Activated CD8-positive, alpha-beta memory T cell treated with anti-CD3 and anti-CD28 coated beads for 4 hours (primary cell): Measurements from ENCODE around the gene MYEF2.

Experiments
- DNase-seq, 2 donors: peaks; one replicate each; pipeline ENCODE4 v3.0.0-alpha.2; 2020; ENCODE audit warnings: low read depth in 2 of 2

The MYEF2 gene

GRCh38 chr15:48145923-48146322 is 32.2 kb downstream of the MYEF2 start:
- no peak for DNase-seq

DNA sequence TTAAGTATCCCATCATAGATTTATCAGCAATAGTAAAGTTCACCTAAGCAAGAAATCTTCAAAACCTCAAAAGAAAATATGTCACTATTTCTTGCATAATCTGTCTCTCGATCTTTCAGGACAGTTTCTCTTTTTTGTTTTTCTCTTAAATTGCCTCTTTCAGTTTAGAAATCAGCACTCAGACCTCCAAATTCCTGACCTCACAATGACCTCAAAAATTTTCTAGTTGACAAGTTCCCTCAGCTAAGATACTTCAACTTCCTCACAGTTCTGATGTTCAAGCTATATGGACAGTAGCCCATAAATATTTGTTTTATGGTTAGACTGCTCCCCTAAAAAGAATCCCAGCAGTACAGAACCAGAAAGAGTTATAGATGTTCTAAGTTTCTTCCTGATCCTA is 33.2 kb downstream of the MYEF2 start:
- no peak for DNase-seq

DNA sequence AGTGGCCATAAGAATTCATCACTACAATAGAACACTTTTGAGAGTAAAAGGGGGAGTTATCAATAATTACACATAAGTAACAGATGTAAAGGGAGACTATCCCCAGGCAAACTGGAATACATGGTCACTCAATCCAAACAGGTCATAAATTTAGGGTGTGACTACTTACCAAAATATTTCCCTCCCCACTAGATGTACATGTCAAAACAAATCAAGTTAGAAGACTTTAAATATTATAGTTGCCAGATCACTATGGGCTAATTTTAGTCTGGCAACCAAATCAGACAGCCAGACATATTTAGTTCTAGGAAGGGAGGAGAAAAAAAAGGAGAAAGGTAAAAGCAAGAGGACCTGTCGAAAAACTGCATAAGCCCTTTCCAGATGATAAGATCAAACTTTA is 34.2 kb downstream of the MYEF2 start:
- DNase-seq: no peak

DNA sequence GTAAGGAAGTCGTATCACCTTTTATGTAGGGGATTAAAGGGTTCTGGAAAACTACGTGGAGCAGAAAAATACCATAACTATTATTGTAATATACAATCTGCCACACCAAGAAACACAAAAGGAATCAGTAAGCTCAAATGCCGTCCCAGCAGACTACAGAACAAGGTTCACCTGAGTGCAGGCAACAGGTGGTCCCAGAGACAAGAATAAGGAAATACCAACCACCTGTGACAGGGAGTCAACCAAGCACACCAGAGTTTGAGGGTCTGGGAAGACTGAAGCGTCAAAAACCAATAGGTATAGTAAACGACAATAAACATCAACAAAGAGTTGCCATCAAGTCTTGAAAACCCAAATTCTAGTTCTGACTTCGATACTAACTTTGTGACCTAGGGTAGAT is 45.2 kb downstream of the MYEF2 start:
- no peak for DNase-seq

GRCh38 chr15:48131324-48131723 is 46.8 kb downstream of the MYEF2 start:
- no peak for DNase-seq

DNA sequence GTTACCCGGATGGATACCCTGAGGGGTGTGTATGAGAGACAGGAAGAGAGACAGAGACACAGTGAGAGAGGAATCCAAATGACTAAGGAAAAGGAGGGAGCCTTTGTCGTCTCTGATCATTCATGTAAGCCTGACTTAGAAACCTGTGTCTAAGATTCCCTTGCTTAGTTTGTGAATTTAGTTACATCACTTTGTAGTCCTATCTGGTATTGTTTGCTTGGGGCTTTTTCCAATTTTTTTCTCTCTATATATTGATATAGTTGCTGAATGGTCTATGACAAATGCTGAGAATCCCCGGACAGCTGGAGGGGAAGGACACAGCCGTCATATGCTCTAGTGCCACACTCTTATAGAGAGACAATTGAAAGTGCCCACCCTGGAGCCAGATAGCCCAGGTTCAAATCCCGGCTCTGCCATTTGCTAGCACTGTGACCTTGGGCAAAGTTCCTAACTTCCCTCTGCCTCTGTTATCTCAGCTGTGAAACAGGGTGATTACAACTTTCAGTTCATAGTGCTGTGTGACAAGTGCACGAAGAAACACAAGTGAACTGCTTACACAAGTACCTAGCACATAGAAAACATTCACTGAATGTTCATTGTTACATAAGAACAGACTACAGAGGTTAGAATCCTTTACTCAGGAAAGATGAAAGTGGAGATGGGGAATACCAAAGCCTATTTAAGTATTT is 51.3 kb downstream of the MYEF2 start:
- no peak for DNase-seq

DNA sequence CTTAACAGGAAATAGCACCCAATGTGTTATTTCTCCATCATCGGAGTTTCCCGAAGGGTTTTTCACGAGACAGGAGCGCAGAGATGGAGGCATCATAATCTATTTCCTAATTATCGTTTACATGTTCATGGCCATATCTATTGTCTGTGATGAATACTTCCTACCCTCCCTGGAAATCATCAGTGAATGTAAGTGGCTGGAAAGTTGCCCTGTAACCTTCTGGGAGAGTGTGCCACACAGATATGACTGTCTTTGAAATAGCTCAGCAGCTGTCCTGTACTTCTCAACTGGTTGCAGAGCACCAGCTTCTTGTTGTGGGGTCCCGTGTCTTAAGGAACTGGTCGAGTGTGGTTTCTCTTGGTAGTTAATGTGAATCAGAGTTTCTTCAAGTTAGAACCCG is 56.2 kb downstream of the MYEF2 start:
- DNase-seq: no peak

GRCh38 chr15:48120745-48121144 is 57.4 kb downstream of the MYEF2 start, which contains the start of gene SLC24A5:
SLC24A5 (plus strand) TSS chr15:48120990; CDS start chr15:48121045, 55 bp downstream.
- no peak for DNase-seq

GRCh38 chr15:48119277-48119676 is 58.8 kb downstream of the MYEF2 start:
- no peak for DNase-seq

DNA sequence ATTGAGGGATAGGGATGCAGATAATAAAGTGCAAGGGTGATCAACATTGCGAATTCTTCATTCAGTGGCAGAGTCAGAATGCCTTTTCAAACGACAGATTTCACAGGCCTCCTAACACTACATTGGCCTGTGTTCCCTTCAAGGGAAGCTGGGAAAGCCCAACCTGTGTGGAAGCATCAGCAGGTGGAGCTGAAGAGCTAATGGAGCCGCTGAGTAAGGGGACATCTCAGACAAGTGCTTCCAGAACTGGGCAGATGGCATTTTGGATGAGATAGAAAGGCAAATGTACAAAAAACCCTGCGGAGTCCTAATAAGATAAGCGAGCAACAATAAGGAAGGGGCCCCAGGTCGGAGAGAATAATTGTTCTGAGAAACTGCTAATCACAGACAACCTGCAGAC is 65.9 kb downstream of the MYEF2 start:
- DNase-seq: no peak

GRCh38 chr15:48109856-48110531 is 68.1 kb downstream of the MYEF2 start:
- no peak for DNase-seq

GRCh38 chr15:48109212-48109611 is 68.9 kb downstream of the MYEF2 start:
- DNase-seq: no peak

DNA sequence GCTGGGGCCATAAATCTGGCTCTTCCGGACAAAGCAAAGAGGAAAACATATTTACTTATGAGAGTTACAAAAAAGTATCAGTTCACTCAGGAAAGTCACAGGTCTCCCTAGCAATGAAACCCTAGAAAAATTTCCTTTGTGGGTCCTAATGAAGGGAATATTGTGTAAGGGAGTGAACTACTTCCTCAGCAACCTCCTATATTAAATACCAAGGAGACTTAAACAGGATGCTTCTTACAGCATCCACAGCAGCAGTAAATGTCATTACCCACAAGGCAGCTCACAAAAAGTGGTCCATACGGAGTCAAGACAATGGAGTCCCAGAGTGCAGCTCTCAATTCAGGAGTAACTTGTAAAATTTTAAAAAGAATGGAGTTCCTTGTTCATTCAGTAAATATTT is 72.2 kb downstream of the MYEF2 start:
- DNase-seq: no peak

- DNase-seq: no peak
Measured at GRCh38 chr15:48103647-48104046, 74.4 kb downstream of the MYEF2 start.

DNA sequence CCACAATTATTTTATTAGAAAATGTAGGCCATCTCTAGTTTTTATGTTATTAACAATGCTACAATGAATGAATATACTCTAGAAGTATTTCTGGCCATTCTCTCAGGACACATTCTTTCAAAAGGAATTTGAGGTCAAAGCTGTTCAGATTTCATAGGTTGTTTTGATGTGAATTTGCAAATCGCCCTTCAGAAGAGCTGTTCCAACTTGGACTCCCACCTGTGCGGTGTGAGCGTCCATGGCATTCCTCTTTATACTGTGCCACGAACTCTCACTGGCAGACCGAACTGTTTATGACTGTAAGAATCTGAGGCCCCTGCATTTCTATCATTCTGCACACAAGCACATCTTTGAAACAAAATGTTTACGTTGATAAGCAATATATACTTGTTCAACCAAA is 75.9 kb downstream of the MYEF2 start:
- no peak for DNase-seq

DNA sequence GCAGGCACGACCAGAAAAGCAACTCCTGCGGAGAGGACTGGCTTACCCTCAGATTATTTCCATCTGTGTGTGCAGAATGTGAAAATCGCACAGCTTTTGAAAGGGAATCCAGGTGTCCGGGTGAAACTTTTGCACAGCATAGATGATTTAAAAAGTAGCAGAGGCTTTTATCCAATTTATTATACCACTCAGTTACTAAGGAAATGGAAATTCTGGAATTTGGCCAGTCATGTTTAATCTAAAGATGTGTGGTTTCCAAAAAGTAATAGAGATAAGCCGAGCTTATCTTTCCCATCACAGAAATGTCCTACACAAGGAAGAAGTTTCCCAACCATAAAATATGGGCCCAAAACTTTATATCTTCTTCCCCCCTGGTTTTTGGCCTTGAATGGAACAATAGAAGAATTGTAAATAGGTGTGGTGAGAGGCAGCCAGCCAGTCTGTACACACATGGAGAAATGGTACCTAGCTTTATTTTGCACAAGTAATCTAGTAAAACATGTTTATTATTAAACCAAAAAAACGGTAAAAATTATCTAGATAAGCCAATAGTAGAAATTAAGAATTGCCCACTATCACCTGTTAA is 76.6 kb downstream of the MYEF2 start:
- DNase-seq: no peak

GRCh38 chr15:48097264-48097663 is 80.8 kb downstream of the MYEF2 start:
- DNase-seq: no peak

- DNase-seq: no peak
Measured at GRCh38 chr15:48096813-48097212, 81.3 kb downstream of the MYEF2 start.

- no peak for DNase-seq
Measured at GRCh38 chr15:48096355-48096786, 81.7 kb downstream of the MYEF2 start.

GRCh38 chr15:48091522-48091921 is 86.6 kb downstream of the MYEF2 start:
- no peak for DNase-seq

DNA sequence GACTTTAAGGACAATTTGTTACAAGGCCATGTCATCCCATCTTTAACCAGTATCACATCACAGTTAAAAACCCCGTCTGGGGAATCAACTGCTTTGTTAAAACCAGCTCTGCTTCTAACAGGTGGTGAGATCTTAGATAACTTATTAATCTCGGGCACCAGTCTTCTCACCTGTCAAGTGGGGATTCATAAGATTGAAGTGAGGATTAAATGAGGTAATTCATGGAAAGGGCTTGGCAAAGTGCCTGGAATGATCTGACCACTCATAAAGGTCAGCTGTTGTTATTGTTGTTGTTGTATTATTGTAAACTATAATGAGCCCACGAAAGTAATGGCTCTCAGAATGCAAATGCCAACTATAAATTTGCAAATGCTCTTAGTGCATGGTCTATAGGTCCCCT is 87.4 kb downstream of the MYEF2 start:
- DNase-seq: no peak

DNA sequence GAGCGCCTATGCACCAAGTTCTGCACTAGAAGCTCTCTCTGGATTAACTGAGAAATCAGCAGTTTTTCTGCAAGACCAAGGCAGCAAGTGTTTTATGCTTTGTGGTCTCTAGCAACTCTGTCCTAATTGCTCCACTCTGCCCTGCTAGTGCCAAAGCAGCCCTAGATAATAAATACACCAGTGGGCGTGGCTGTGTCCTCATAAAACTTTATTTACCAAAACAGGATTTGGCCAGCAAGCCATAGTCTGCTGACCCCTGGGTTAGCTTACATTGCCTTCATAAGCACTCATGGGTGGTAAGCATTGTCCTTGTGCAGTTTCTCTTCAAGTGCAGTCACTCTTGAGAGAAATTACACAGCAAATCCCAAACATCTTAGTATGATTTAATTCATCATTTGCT is 88.0 kb downstream of the MYEF2 start:
- no peak for DNase-seq

- no peak for DNase-seq
Measured at GRCh38 chr15:48089702-48090101, 88.4 kb downstream of the MYEF2 start.
